Progenitor cell of endocrine pancreas (in vitro differentiated cells): ENCODE results near the gene VTI1B. TPM values are rescaled to one million over a fixed set of nuclear protein-coding genes. Genes with fewer than 3 reads are reported as not detected.

Experiments
- DNase-seq: peaks from one replicate; pipeline ENCODE4 v3.0.0; 2021; ENCODE audit warnings: low spot score; ENCODE audit not compliant: unreplicated experiment
- H3K27ac Mint-ChIP-seq: 2 replicates; pipeline ENCODE4 v1.8.0; 2021; ENCODE audit warnings: mild to moderate bottlenecking, moderate library complexity, mixed read lengths
- H3K27me3 Mint-ChIP-seq: 2 replicates; pipeline ENCODE4 v1.8.0; 2021; ENCODE audit warnings: mixed read lengths
- H3K36me3 Mint-ChIP-seq: 2 replicates; pipeline ENCODE4 v1.8.0; 2022; ENCODE audit warnings: mixed read lengths; ENCODE audit not compliant: insufficient read depth
- H3K4me1 Mint-ChIP-seq: 2 replicates; pipeline ENCODE4 v1.8.0; 2021; ENCODE audit warnings: low read depth, mixed read lengths
- H3K4me3 Mint-ChIP-seq: 2 replicates; pipeline ENCODE4 v1.8.0; 2021; ENCODE audit warnings: low read depth, mild to moderate bottlenecking, moderate library complexity, mixed read lengths
- H3K9me3 Mint-ChIP-seq: 2 replicates; pipeline ENCODE4 v1.8.0; 2021; ENCODE audit warnings: low read depth, mixed read lengths
- total RNA-seq: library from RNA; stranded (reverse); gene quantifications from 2 replicates; pipeline ENCODE4 v1.2.1, GENCODE V29; 2021
- TF ChIP-seq, protein P1 (sequence below): fragments of 200-600 bp; sonication (generic); IDR thresholded peaks from one replicate; pipeline ENCODE4 v1.5.0; 2021; ENCODE audit warnings: antibody characterized with exemption, mild to moderate bottlenecking; ENCODE audit not compliant: unreplicated experiment

The VTI1B gene
- total RNA-seq, 1 donor from 2014 or later: 99.0 TPM

DNA sequence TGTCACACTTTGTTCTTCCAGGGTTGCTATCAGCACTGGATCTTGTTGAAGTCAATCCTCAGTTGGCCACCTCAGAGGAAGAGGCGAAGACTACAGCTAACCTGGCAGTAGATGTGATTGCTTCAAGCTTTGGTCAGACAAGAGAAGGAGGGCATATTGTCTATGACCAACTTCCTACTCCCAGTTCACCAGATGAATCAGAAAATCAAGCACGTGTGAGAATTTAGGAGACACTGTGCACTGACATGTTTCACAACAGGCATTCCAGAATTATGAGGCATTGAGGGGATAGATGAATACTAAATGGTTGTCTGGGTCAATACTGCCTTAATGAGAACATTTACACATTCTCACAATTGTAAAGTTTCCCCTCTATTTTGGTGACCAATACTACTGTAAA is 23.7 kb downstream of the VTI1B start:
- no peak overlapping the region for H3K4me3 Mint-ChIP-seq
- DNase-seq: no peak
- H3K4me1 Mint-ChIP-seq: no peaks in the 10 kb centered on the region
- no peak overlapping the region for H3K27ac Mint-ChIP-seq
- H3K27me3 Mint-ChIP-seq: no peaks in the 10 kb centered on the region
- H3K9me3 Mint-ChIP-seq: no peaks in the 10 kb centered on the region
- TF ChIP-seq, protein P1, sequence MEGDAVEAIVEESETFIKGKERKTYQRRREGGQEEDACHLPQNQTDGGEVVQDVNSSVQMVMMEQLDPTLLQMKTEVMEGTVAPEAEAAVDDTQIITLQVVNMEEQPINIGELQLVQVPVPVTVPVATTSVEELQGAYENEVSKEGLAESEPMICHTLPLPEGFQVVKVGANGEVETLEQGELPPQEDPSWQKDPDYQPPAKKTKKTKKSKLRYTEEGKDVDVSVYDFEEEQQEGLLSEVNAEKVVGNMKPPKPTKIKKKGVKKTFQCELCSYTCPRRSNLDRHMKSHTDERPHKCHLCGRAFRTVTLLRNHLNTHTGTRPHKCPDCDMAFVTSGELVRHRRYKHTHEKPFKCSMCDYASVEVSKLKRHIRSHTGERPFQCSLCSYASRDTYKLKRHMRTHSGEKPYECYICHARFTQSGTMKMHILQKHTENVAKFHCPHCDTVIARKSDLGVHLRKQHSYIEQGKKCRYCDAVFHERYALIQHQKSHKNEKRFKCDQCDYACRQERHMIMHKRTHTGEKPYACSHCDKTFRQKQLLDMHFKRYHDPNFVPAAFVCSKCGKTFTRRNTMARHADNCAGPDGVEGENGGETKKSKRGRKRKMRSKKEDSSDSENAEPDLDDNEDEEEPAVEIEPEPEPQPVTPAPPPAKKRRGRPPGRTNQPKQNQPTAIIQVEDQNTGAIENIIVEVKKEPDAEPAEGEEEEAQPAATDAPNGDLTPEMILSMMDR: no peak
- peaks cover 19% of the 10 kb centered on the region for H3K36me3 Mint-ChIP-seq

DNA sequence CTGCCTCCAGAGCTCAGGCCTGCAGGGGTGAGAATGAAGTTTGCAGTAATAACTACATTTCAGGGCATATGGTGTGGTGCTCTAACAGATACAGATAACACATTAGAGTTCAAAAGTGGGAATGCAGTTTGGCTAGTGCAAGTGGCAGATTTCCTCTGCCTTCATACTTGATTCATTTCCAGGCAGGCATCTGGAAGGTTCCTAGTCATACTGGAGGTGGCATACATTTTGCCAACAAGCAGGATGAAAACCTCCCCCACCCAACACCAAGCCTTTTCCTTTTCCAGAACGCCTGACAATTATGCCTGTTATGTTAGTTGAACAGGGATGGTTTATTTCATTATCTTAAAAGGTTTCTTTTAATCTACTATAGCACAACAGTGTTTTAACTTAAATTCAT is 24.3 kb downstream of the VTI1B start:
- DNase-seq: no peak
- H3K9me3 Mint-ChIP-seq: no peaks in the 10 kb centered on the region
- H3K36me3 Mint-ChIP-seq: peaks cover 21% of the 10 kb centered on the region
- H3K4me1 Mint-ChIP-seq: no peaks in the 10 kb centered on the region
- peak overlapping the region; percentile 27 for H3K27ac Mint-ChIP-seq
- no peaks in the 10 kb centered on the region for H3K27me3 Mint-ChIP-seq
- TF ChIP-seq, protein P1: no peak
- H3K4me3 Mint-ChIP-seq: no peak overlapping the region

GRCh38 chr14:67646131-67646530 is 28.3 kb downstream of the VTI1B start:
- Mint-ChIP-seq H3K4me3 (no peak overlapping the region), H3K27ac (no peak overlapping the region), H3K27me3 (no peaks in the 10 kb centered on the region), H3K36me3 (peaks cover 17% of the 10 kb centered on the region), H3K4me1 (no peaks in the 10 kb centered on the region), H3K9me3 (no peaks in the 10 kb centered on the region)
- no peak for DNase-seq
- TF ChIP-seq, protein P1: no peak

DNA sequence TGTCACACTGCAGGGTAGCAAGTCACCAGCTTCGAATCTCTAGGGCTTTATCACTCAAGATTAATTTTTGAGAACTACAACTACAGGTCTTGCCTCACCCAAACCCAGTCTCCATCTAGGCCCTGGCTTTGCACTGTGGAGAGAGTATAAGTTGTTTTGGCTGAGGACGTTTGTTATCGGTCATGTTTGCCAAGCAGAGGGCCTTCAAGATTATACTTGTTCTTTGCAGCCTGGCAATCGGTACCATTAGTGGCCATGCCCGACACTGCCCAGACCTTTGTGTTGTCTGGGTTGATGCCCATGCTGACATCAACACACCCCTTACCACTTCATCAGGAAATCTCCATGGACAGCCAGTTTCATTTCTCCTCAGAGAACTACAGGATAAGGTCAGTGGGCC is 29.0 kb downstream of the VTI1B start:
- Mint-ChIP-seq H3K4me3 (no peak overlapping the region), H3K4me1 (no peaks in the 10 kb centered on the region), H3K36me3 (peaks cover 13% of the 10 kb centered on the region), H3K9me3 (no peaks in the 10 kb centered on the region), H3K27me3 (no peaks in the 10 kb centered on the region), H3K27ac (no peak overlapping the region)
- no peak for DNase-seq
- TF ChIP-seq, protein P1: no peak

GRCh38 chr14:67644428-67644827 is 30.0 kb downstream of the VTI1B start:
- no peaks in the 10 kb centered on the region for H3K4me1 Mint-ChIP-seq
- H3K4me3 Mint-ChIP-seq: no peak overlapping the region
- no peak for DNase-seq
- TF ChIP-seq, protein P1: no peak
- H3K27ac Mint-ChIP-seq: peak overlapping the region; percentile 20
- H3K27me3 Mint-ChIP-seq: no peaks in the 10 kb centered on the region
- H3K9me3 Mint-ChIP-seq: no peaks in the 10 kb centered on the region
- H3K36me3 Mint-ChIP-seq: peaks cover 10% of the 10 kb centered on the region

GRCh38 chr14:67643713-67644112 is 30.7 kb downstream of the VTI1B start:
- Mint-ChIP-seq H3K4me3 (no peak overlapping the region), H3K27ac (peak overlapping the region; percentile 20), H3K27me3 (no peaks in the 10 kb centered on the region), H3K4me1 (no peaks in the 10 kb centered on the region), H3K36me3 (peaks cover 10% of the 10 kb centered on the region), H3K9me3 (no peaks in the 10 kb centered on the region)
- no peak for DNase-seq
- TF ChIP-seq, protein P1: no peak
